HG03354 (cell line): ENCODE results near the gene TGFBRAP1.
"Not testable (repeated sequence)": the region's sequence is repeated elsewhere in the genome, so short reads cannot be mapped to it uniquely, and the experiment has no call there.

ENCODE experiments used
- ATAC-seq: cut with Tn5 transposase; IDR thresholded peaks from one replicate; pipeline ENCODE4 v1.9.1; 2021; ENCODE audit warnings: mild to moderate bottlenecking; ENCODE audit not compliant: unreplicated experiment, poor library complexity, severe bottlenecking

Gene TGFBRAP1

DNA sequence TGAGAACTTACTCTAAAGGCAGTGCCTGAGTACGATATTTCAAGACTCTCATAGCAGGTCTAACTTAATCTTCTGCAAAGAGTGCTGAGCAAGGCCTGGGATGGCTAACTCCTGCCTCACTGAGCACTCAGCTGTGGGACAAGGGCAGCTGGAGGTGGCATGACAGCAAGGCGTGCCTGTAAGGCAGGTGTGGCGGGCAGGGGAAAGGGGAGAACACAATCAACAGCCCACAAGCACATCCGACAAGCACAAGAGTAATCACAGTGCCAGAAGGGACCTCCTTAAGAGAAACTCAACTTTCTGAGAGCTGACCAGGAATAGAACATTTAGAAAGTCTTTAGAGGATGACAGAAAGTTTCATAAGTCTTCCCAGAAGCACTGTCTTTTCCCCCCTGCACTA, 46.0 kb downstream of the TGFBRAP1 start:
- no peak for ATAC-seq

DNA sequence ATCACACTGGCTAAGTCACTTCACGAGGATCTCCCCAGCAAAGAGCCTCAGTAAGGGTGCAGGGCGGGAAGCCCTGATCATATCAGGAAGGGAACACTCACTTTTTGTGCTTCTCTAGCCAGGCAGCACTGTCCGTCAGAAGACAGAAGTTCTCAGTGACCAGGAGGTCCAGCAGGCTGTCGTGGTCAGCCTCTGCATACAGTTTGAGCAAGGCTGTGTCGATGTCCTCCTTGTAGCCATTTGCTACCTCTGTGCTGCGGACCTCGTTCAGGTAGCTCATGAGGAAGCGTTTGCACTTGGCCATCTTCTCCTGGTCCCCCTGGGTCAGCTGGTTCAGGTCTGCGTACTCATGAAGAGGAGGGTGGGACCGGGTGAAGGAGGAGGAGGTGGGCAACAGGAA, 49.3 kb downstream of the TGFBRAP1 start:
- no peak for ATAC-seq

DNA sequence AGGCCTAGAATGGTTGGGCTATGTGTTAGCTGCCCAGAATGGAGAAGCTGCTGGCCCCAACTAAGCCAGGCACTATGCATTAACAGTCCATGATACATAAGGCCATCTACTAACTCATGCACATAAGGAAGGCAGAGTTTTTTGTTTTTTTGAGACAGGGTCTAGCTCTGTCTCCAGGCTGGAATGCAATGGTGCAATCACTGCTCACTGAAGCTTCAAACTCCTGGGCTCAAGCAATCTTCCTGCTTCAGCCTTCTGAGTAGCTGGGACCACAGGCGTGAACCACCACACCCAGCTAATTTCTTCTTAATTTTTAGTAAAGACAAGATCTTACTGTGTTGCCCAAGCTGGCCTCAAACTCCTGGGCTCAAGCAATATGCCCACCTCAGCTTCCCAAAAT, 50.4 kb downstream of the TGFBRAP1 start:
- ATAC-seq, result no peak

DNA sequence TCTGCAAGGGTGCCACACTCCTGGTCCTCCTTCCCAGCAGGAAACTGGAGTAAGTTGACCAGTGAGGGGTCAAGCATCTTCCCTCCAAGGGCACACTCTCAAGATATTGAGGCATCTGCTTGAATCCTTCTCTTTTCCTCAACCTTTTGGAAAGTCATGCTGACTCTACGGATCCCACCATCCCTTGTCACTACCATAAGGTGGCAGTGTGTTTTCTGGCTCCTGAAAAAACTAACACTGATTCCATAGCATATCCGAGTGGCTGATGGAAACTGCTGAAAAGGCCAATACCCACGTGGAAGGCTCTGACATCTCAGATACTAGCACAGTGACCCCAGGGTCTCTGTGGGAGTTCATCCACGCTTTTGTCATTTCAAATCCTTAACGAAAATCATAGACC, 50.9 kb downstream of the TGFBRAP1 start:
- no peak for ATAC-seq

DNA sequence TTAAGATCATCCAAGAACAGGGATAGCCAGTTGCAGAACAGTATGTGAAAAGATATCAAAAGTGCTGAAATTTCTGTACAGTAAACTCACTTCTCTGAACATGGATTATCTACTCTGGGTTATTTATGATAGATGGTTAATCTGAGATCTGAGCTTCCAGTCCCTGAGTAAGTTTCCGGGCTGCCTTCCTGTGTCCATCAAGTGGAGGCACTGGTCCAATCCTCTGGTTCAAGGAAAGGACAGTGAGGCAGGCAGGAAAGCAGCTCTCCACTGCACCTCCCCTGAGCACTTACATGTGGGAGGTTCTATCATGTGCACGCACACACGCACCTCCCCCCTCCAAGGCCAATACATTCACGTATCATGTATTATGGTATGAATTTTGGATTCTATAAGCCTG, 55.5 kb downstream of the TGFBRAP1 start:
- ATAC-seq, result no peak

DNA sequence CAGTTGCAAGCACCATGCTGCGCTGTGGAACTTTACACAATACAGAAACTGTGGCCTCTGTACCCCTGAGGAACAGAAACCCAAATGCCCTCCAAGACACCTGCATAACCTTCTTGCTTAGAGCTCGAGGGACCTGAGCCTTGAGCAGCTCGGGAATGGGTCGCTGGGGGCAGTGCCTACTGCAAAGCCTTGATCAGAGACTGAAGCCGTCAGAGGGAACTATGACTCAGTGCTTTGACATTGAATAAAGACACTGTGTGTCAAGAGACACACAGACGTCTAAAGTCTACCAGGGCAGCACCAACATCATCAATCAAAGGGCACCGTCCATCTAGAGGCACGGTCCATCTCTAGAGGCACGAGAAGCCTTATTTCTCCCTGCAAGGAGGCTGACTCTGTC, 57.4 kb downstream of the TGFBRAP1 start:
- ATAC-seq, result no peak

DNA sequence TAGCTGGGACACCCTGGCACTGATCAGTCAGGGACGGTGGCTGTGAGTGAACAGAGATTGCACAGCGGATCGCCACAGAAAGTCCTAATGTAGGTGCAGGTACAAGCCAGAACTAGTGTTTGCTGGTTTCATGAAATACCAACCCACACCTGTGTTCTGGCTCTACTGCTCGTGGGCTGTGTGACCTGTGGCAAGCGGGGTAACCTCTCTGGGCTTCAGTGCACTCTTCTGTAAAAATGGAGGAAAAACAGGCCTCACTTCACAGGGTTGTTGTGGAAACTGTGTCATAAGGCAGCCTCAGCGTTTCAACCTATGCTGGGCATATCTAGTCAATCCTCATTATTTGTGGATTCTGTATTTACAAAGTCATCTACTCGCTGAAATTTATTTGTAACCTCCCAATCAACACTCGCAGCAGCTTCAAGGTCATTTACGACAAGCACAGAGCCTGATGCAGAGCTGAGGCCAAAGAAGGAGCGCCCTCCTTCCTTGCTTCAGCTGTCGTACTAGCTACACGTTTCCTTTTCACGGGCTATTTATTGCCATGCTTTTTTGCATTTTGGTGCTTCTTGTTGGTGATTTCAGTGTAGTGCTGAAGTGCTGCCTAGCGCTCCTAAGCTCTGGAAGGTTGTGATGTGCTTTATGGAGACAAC, 58.0 kb downstream of the TGFBRAP1 start:
- no peak for ATAC-seq

DNA sequence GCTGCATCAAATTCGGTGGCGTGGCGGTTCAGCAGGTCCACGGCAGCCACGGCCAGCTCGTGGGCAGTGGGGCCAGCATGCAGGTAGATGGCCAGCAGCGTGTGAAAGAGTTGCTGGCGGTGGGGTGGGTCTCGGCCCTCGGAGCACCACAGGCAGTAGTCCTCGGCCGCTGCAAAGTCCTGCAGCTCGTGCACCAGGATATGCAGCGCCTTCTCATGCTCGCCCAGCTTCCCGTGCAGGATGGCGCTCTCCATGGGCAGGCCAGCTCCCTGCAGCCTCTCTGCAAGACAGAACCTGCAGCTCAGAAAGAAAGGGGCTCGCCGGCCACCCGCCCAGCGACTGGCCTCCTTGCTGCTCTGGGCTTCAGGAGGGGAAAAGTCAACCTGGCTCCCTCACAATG, 60.1 kb downstream of the TGFBRAP1 start:
- no peak for ATAC-seq

DNA sequence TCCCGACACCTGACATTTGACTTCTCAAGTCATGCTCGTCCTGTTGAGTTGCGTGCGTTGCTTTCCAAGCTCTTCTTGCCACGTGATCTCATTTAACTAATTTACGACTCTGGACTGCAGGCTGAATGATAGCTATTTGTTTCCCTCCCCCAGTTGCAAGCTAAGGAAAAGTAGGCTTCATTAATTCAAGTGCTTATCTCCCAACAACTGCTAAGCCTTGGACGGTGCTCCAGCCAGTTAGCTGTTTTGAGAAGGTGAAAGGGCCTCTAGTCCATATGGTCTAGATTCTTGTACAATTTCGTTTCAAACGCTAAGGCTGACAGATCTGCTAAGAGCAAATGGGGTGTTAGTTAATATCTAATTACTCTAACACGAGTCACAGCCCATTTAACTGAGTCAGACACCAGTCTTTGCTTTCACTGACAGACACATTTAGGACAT, 66.9 kb downstream of the TGFBRAP1 start:
- no peak for ATAC-seq

DNA sequence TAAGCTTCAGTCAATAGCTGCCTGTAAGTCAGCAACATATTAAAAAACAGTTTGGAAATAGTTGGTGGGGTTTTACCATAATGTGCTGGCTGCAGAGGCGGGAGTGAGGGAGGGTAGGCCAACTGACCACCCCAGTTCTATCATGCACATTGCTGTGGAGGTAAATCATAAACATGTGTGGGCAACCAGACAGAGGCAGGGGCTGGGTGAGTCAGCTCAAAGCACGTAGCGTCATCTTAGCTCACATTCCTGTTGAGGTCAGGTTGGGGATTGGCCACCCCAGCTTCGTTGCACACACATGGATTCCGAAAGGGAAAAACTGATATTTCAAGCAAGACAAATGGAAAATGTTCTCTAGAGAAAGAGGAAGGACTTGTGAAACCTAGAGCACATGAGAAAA, 68.5 kb downstream of the TGFBRAP1 start:
- ATAC-seq, result no peak

DNA sequence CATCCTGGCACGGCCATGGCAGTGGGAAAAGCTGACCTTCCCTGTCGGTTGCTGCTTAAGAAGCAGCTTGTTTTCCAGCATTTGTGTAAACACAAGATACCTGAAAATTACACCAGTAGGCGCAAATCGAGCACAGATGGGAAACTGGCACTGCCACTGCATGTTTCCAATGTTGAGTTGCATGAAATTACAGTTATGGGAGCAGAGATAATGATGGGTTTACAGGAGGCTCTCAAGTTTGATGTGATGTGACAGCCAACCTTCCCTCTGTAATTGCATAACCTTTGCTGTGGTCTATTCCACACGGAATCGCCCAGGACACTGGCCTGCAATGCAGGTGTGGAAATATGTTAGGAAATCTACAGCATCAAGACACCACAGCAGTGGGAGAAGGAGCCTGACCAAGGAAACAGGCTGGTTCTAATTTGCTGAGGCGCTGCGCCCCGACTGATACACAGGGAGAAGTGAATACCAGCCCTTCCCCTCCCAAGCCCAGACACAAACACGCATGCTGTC, 70.6 kb downstream of the TGFBRAP1 start:
- no peak for ATAC-seq

DNA sequence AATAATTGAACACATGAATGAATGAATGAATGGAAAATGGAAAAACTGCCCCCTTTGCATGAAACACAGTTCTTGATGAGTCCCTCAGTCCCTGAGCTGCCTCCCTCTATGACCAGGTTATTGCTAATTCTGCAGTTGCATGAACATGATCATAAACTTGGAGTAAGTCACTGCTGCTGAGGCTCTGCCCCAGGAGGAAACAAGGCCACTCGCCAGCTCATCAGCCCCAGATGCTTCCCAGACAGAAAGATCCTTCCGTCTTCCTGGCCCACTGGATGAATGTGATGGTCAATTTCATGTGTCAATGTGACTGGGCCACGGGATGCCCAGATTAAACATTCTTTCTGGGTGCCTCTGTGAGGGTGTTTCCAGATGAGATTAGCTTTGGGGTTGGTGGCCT, 71.6 kb downstream of the TGFBRAP1 start:
- no peak for ATAC-seq

DNA sequence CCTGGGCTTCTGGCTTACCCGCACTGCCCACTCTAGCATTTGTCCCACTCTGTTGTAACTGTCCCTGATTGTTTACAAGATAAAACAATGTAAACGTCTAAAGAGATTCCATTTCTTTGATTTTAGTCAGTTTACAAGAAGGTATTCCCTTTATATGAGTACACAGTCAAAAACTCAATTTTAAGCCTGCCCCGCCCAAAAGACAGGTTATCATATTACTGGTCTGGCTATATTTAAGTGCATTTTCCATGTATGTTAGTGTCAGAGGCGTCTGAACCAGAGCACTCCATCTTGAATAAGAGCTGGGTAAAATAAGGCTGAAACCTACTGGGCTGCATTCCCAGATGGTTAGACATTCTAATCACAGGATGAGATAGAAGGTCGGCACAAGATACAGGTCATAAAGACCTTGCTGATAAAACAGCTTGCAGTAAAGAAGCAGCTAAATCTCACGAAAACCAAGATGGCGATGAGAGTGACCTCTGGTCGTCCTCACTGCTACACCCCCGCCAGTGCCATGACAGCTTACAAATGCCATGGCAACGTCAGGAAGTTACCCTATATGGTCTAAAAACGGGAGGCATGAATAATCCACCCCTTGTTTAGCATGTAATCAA, 73.0 kb downstream of the TGFBRAP1 start:
- ATAC-seq, result no peak

DNA sequence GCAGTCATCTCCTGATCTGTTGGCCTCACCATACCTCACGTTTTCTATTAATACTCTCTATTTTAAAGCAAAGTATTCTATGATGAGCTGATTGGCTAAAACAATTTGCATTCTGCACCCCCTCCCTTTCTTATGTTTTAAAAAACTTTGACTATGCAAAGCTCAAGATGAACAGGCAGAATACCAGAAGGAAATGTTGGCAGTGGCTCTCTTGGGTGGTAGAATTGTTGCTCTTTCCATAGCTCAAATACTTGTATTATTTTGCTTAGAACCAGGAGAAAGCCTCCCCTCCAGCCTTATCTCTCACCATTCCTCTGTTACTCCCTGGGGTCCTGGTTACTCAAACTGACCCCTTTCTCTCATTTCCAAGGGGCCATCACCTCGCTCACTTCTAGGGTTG, 73.6 kb downstream of the TGFBRAP1 start:
- ATAC-seq, result no peak

DNA sequence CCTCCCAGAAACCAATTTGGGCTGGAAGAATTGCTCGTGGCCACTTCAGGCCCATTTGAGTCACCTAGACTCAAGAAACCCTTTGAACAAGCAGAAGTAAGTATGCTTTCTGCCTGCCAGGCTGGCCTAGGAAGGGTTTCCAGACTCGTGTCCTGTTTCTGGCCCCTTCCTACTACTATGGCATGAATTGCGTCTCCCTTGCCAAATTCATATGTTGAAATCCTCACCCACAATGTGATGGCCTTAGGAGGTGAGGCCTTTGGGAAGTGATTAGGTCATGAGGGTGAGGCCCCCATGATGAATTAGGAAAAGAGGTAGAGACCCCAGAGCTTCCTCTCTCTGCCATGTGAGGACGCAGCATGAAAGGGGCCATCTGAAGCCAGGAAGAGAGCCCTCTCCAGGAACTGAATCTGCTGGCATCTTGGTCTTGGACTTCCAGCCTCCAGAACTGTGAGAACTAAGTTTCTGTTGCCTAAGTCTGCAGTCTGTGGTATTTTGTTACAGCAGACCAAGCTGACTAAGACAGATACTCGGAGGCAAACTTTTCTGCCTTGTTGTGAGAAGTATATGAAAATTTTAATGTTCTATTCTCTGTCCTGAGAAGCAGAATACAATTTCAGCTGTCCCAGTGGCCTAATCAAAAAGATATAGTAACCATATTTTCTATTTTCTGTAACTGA, 74.9 kb downstream of the TGFBRAP1 start:
- no peak for ATAC-seq

DNA sequence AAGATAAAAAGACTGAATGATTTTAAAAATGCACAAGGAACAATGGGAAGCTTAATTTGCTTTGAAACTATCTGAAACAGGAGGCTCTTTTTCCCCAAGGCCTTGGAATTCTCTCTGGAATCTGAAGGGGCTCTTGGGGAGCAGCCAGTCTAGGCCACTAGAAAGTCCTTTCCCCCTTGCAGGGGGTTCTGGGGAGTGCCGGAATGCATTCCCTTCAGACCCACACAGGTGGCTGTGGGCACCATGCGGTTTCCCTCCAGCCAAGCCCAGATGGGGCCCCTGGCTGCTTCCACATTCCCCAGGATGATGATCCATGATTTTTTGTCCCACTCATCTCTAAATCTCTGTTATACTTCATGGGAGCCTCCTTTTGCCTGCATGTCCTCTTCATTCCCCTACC, 77.3 kb downstream of the TGFBRAP1 start:
- ATAC-seq, result no peak

DNA sequence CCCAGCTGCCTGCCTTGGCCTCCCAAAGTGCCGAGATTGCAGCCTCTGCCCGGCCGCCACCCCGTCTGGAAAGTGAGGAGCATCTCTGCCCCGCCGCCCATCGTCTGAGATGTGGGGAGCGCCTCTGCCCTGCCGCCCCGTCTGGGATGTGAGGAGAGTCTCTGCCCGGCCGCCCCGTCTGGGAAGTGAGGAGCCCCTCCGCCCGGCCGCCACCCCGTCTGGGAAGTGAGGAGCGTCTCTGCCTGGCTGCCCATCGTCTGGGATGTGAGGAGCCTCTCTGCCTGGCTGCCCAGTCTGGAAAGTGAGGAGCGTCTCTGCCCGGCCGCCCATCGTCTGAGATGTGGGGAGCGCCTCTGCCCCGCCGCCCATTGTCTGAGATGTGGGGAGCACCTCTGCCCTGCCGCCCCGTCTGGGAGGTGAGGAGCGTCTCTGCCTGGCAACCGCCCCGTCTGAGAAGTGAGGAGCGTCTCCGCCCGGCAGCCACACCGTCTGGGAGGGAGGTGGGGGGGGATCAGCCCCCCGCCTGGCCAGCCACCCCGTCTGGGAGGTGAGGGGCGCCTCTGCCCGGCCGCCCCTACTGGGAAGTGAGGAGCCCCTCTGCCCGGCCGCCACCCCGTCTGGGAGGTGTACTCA, 78.4 kb downstream of the TGFBRAP1 start:
- not testable (repeated sequence) for ATAC-seq

DNA sequence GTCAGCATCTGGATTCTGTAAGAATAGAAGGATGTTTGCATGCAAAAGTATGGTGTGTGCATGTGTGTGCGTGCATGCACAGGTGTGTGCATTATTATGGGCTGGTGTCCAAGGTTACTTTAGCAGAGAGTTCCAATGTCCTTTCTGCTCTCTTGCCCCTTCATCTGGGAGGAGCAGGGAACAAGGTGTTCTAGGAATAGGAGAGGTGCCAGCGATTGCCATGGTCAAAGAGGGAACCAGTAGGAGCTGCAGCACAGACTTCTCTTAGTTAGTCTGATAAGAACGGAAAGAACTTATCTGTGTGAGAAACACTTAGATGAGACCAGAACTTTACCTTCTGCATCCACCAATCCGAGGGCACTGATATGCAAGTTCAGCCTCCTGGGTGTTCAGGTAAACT, 79.6 kb downstream of the TGFBRAP1 start:
- no peak for ATAC-seq

DNA sequence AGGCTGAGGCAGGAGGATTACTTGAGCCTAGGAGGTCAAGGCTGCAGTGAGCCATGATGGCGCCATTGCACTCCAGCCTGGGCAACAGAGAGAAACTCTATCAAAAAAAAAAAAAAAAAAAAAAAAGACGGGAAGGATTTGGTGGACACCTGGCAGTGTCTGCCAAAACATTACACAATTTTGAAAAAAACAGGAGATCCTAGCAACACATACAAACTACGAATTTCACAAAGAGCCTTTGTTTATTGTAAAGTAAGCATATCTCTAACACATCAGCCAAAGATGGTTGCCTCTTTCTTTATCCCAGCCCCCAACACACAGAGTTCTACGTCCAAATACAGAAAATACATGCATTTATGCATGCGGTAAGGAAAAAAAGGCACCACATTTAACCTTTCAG, 80.4 kb downstream of the TGFBRAP1 start:
- no peak for ATAC-seq

DNA sequence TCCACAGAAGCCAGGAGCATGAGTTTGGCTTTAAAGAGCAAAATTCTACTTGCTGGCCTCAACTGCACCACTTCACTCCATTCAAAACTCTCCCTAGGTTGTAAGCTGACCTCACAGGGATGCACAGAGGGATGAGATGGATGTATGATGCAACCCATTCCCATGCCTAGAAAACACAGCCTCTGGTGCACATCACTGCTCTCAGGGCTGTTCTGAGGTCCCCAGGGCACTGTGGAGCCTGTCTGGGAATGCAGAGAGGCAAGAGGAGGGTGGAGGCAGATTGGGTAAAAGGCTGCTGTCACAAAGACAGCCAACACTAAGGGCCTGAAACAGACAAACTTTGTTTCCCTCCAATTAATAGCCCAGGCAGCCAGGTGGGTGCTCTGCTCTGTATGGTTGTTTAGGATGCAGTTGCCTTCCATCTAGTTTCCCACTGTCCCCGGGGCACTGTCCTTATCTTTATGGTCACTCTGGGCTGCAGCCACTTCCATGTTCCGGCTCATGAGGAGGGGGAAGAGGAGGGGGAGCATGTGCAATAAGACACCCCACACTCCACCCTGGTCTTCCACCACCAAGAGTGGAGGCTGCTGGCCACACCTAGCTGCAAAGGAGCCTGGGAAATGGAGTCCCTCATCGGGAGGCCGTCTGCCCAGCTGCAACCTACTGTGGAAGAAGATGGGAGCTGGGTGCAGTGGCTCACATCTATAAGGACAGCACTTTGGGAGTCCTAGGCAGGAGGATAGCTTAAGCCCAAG, 81.0 kb downstream of the TGFBRAP1 start:
- ATAC-seq, result no peak
